DMS114 treated with DMSO at 0.1 percent for 48 hours (cell line): Measurements from ENCODE around the gene LSM11.
"Not testable (repeated sequence)": the region's sequence is repeated elsewhere in the genome, so short reads cannot be mapped to it uniquely, and the experiment has no call there.

Experiments used
- DNase-seq: peaks from one replicate; lab custom pipeline; 2025; ENCODE audit not compliant: unreplicated experiment; lab: John Stamatoyannopoulos, UW

Gene LSM11

GRCh38 chr5:157743163-157744050 is at the start of gene LSM11:
Gene LSM11, plus strand, starts transcription at chr5:157743712. Its CDS starts 39 bp downstream, at chr5:157743751.
- DNase-seq = peak; percentile 80

GRCh38 chr5:157693816-157694215 is 49.7 kb upstream of the LSM11 start:
- DNase-seq = not testable (repeated sequence)

- not testable (repeated sequence) for DNase-seq
These were observed 47.4 kb upstream of the LSM11 start for GRCh38 chr5:157696154-157696553.

GRCh38 chr5:157698674-157699073 is 44.8 kb upstream of the LSM11 start:
- DNase-seq = not testable (repeated sequence)

GRCh38 chr5:157703736-157704135 is 39.8 kb upstream of the LSM11 start:
- no peak for DNase-seq

GRCh38 chr5:157708866-157709265 is 34.6 kb upstream of the LSM11 start:
- no peak for DNase-seq

GRCh38 chr5:157709346-157709745 is 34.2 kb upstream of the LSM11 start:
- DNase-seq = no peak

GRCh38 chr5:157710431-157710830 is 33.1 kb upstream of the LSM11 start:
- DNase-seq = no peak

GRCh38 chr5:157710882-157711281 is 32.6 kb upstream of the LSM11 start:
- no peak for DNase-seq

GRCh38 chr5:157713830-157714595 is 29.5 kb upstream of the LSM11 start:
- no peak for DNase-seq

GRCh38 chr5:157714596-157714864 is 29.0 kb upstream of the LSM11 start:
- no peak for DNase-seq

- peak; percentile 60 for DNase-seq
These were observed 25.0 kb upstream of the LSM11 start for GRCh38 chr5:157718519-157718918.

GRCh38 chr5:157719245-157719644 is 24.3 kb upstream of the LSM11 start:
- DNase-seq = no peak

GRCh38 chr5:157721159-157721558 is 22.4 kb upstream of the LSM11 start:
- no peak for DNase-seq

GRCh38 chr5:157722895-157723294 is 20.6 kb upstream of the LSM11 start:
- not testable (repeated sequence) for DNase-seq

GRCh38 chr5:157726607-157727006 is 16.9 kb upstream of the LSM11 start:
- not testable (repeated sequence) for DNase-seq

GRCh38 chr5:157727858-157728257 is 15.7 kb upstream of the LSM11 start:
- DNase-seq = not testable (repeated sequence)

GRCh38 chr5:157729858-157730257 is 13.7 kb upstream of the LSM11 start:
- DNase-seq = no peak

GRCh38 chr5:157730900-157731271 is 12.6 kb upstream of the LSM11 start:
- DNase-seq = no peak

- peak; percentile 94 for DNase-seq
These were observed 12.0 kb upstream of the LSM11 start, which contains the start of gene THG1L for GRCh38 chr5:157731272-157732129. Gene THG1L, plus strand, starts transcription at chr5:157731420. Its CDS starts 21 bp downstream, at chr5:157731441.

- no peak for DNase-seq
These were observed 11.4 kb upstream of the LSM11 start for GRCh38 chr5:157732130-157732514.
